Measurements from ENCODE around the gene COL20A1. TPM values are rescaled to one million over a fixed set of nuclear protein-coding genes. Genes with fewer than 3 reads are reported as not detected.

Gene COL20A1
- total and polyA plus RNA-seq, 2 experiments from 2014 or later = not detected

DNA sequence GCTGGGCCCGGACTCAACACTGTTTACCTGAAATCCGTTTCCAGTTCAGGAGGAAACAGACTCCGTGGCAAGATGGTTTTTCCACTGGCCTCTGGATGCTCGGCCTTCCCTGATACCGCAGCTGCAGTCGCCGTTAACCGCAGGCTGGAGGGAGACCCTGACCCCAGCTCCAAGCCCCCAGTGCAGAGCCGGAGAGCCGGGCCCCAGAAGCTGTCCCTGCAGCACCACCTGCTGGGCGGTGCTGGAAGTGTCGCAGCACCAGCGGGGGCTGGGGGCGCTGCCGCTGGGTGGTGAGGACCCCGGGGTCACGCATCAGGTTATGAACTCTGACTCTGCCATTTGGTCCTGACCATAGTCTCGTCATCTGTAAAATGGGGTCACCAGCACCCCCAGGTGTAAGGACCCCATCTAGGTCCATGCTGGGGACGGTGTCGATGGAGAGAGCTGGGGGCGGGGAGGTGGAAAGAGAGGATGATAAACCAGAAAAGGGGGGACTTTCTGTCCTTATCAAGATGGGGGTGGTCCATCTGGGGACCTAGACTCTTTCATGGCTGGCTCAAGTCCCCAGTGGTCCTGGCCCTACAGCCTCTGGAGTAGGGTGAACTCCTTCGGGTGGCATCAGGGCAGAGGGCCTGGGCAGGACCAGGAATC is 88.9 kb downstream of the COL20A1 start:
- H2AFZ ChIP-seq = no peak overlapping the region
- H3K27me3 ChIP-seq (replicated peaks; ENCODE audit: insufficient read depth) = peaks cover 25% of the 10 kb centered on the region
- in situ Hi-C loops (cut with MboI) = no loop called here
- TF ChIP-seq EZH2phosphoT487 (IDR thresholded peaks at IDR 0.05; ENCODE audit: insufficient read depth, low read depth) (no peak), EZH2 (IDR thresholded peaks at IDR 0.05; ENCODE audit: insufficient read depth, poor library complexity, severe bottlenecking) (no peak)
- peak; percentile 21 for DNase-seq
- H3K4me1 ChIP-seq (ENCODE audit: insufficient read depth) = no peaks in the 10 kb centered on the region
- no peak overlapping the region for H3K9ac ChIP-seq
- 16 to 17% methylated on average over 22 of the region's 22 CpGs for WGBS, 2 experiments (ENCODE audit: low coverage in 1 of 2, low lambda C conversion rate in 2 of 2, missing lambda C conversion rate in 2 of 2)
- no peak overlapping the region for H3K4me3 ChIP-seq
- no peaks in the 10 kb centered on the region for H4K20me1 ChIP-seq (ENCODE audit: insufficient read depth)
- H3K9me3 ChIP-seq (ENCODE audit: low read depth) = peaks cover 5% of the 10 kb centered on the region
- no peaks in the 10 kb centered on the region for H3F3A ChIP-seq (ENCODE audit: insufficient read depth)
- no peaks in the 10 kb centered on the region for H3K79me2 ChIP-seq (ENCODE audit: insufficient read depth)
- no peak overlapping the region for H3K4me2 ChIP-seq (ENCODE audit: unreplicated experiment)
- H3K9me2 ChIP-seq (ENCODE audit: insufficient read depth) = no peaks in the 10 kb centered on the region
- no peaks in the 10 kb centered on the region for H3K36me3 ChIP-seq (ENCODE audit: low read depth)
- no peak overlapping the region for H3K27ac ChIP-seq

DNA sequence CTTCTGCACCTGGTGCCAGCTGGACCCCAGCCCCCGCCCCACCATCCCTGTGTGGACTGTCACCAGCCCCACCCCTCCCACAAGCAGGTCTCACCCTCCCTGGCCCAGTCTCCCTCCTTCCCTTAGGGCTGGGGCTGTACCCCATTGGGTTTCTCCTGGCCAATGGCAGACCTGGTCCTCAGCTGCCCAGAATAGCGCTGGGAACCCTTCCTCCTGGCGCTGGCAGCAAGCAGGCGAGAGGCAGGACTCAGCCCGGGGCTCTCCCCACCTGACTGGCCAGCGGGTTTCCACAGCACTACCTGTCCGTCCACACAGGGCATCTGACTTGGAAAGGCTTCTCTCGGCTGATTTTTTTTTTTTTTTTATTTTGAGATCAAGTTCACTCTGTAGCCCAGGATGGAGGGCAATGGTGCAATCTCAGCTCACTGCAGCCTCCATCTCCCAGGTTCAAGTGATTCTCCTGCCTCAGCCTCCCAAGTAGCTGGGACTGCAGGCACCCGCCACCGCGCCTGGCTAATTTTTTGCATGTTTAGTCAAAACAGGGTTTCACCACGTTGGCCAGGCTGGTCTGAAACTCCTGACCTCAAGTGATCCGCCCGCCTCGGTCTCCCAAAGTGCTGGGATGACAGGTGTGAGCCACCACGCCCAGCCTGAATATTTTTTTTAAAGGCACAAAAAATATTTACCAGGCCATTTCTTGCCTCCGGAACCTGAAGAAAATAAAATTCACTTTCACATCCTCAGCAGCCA is 89.7 kb downstream of the COL20A1 start:
- Histone ChIP-seq H3K27ac (no peak overlapping the region), H3K4me2 (ENCODE audit: unreplicated experiment) (no peak overlapping the region), H3K4me1 (ENCODE audit: insufficient read depth) (no peaks in the 10 kb centered on the region), H3K9me3 (ENCODE audit: low read depth) (peaks cover 5% of the 10 kb centered on the region), H3K79me2 (ENCODE audit: insufficient read depth) (no peaks in the 10 kb centered on the region), H3K4me3 (no peak overlapping the region), H3K9ac (no peak overlapping the region), H3F3A (ENCODE audit: insufficient read depth) (no peaks in the 10 kb centered on the region), H2AFZ (no peak overlapping the region), H3K36me3 (ENCODE audit: low read depth) (no peaks in the 10 kb centered on the region), H3K27me3 (replicated peaks; ENCODE audit: insufficient read depth) (peaks cover 19% of the 10 kb centered on the region), H3K9me2 (ENCODE audit: insufficient read depth) (no peaks in the 10 kb centered on the region), H4K20me1 (ENCODE audit: insufficient read depth) (no peaks in the 10 kb centered on the region)
- TF ChIP-seq EZH2phosphoT487 (IDR thresholded peaks at IDR 0.05; ENCODE audit: insufficient read depth, low read depth) (no peak), EZH2 (IDR thresholded peaks at IDR 0.05; ENCODE audit: insufficient read depth, poor library complexity, severe bottlenecking) (no peak)
- WGBS, 2 experiments (ENCODE audit: low coverage in 1 of 2, low lambda C conversion rate in 2 of 2, missing lambda C conversion rate in 2 of 2) = 47 to 50% methylated on average over 16 to 17 of the region's 17 CpGs
- no peak for DNase-seq
- in situ Hi-C loops (cut with MboI) = no loop called here

DNA sequence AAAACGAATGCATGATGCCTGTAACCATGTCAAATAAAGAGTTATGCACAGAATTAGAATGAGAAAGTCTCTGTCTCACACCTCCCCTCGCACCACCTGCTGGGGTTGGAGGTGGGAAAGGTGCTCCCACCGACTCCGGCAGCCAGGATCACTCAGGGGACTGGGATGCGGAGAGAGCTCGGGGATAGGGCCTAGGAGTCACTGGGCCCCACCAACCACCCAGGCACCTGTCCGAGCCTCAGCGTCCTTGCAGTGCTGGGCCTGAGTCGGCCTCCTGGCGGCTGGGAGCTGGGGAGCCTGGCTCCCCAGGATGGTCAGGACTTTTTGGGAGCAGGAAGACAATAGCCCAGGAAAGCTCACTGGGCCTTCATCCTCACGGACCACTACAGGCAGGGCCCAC is 90.6 kb downstream of the COL20A1 start:
- TF ChIP-seq EZH2 (IDR thresholded peaks at IDR 0.05; ENCODE audit: insufficient read depth, poor library complexity, severe bottlenecking) (no peak), EZH2phosphoT487 (IDR thresholded peaks at IDR 0.05; ENCODE audit: insufficient read depth, low read depth) (no peak)
- in situ Hi-C loops (cut with MboI) = no loop called here
- H2AFZ ChIP-seq = no peak overlapping the region
- H3K9me3 ChIP-seq (ENCODE audit: low read depth) = peaks cover 5% of the 10 kb centered on the region
- H3K9me2 ChIP-seq (ENCODE audit: insufficient read depth) = no peaks in the 10 kb centered on the region
- no peak overlapping the region for H3K9ac ChIP-seq
- H3K4me1 ChIP-seq (ENCODE audit: insufficient read depth) = no peaks in the 10 kb centered on the region
- H3K27ac ChIP-seq = no peak overlapping the region
- peaks cover 12% of the 10 kb centered on the region for H3K27me3 ChIP-seq (replicated peaks; ENCODE audit: insufficient read depth)
- 22 to 26% methylated on average over 11 of the region's 11 CpGs for WGBS, 2 experiments (ENCODE audit: low coverage in 1 of 2, low lambda C conversion rate in 2 of 2, missing lambda C conversion rate in 2 of 2)
- H3K79me2 ChIP-seq (ENCODE audit: insufficient read depth) = no peaks in the 10 kb centered on the region
- H3K4me3 ChIP-seq = no peak overlapping the region
- no peaks in the 10 kb centered on the region for H3F3A ChIP-seq (ENCODE audit: insufficient read depth)
- H3K4me2 ChIP-seq (ENCODE audit: unreplicated experiment) = no peak overlapping the region
- H4K20me1 ChIP-seq (ENCODE audit: insufficient read depth) = no peaks in the 10 kb centered on the region
- no peak for DNase-seq
- H3K36me3 ChIP-seq (ENCODE audit: low read depth) = no peaks in the 10 kb centered on the region

DNA sequence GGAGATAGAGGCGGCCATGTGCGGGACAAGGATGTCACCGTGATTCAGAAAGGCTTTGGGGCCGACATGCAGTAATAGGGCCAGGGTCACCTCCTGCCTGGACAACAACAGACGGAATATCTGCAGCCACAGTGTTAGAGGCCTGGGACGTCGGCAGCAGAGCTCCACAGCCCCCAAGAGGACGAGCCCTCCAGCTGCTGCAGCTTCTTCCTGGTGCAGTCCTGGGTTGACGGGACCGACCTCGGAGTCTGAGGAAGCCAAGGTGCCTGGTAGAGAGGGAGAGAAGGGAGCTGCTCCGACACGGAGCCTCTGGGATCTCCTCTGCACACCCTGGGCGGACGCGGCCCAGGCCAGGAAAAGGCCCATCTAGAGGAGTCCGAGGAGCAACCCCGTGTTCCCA is 91.3 kb downstream of the COL20A1 start:
- no peak for DNase-seq
- Histone ChIP-seq H3K4me2 (ENCODE audit: unreplicated experiment) (no peak overlapping the region), H3K9ac (no peak overlapping the region), H3K9me2 (ENCODE audit: insufficient read depth) (no peaks in the 10 kb centered on the region), H3K4me3 (no peak overlapping the region), H3K4me1 (ENCODE audit: insufficient read depth) (no peaks in the 10 kb centered on the region), H2AFZ (no peak overlapping the region), H3K79me2 (ENCODE audit: insufficient read depth) (no peaks in the 10 kb centered on the region), H3K27me3 (replicated peaks; ENCODE audit: insufficient read depth) (peaks cover 9% of the 10 kb centered on the region; the same call in 1 of the 2 replicates), H3K36me3 (ENCODE audit: low read depth) (no peaks in the 10 kb centered on the region), H3F3A (ENCODE audit: insufficient read depth) (no peaks in the 10 kb centered on the region), H4K20me1 (ENCODE audit: insufficient read depth) (no peaks in the 10 kb centered on the region), H3K9me3 (ENCODE audit: low read depth) (peaks cover 5% of the 10 kb centered on the region), H3K27ac (no peak overlapping the region)
- in situ Hi-C loops (cut with MboI) = no loop called here
- no peak for TF ChIP-seq EZH2 (IDR thresholded peaks at IDR 0.05; ENCODE audit: insufficient read depth, poor library complexity, severe bottlenecking)
- no peak for TF ChIP-seq EZH2phosphoT487 (IDR thresholded peaks at IDR 0.05; ENCODE audit: insufficient read depth, low read depth)
- 56 to 58% methylated on average over 18 of the region's 18 CpGs for WGBS, 2 experiments (ENCODE audit: low coverage in 1 of 2, low lambda C conversion rate in 2 of 2, missing lambda C conversion rate in 2 of 2)

Small RNAs within 50 kb of the gene (microRNA-seq; reads per million reads assigned to microRNA genes)
- gene MIR4326 (ENCODE audit: borderline number of aligned reads) = 2.0 reads per million

Small RNAs within 50 kb of the gene (small RNA-seq; reads per million reads assigned to genes)
- gene MIR4326 (ENCODE audit: low read depth, low replicate concordance) = not detected
- gene RNU6-994P (ENCODE audit: low read depth, low replicate concordance) = not detected

Other genes with a start within 250 kb of the COL20A1 start
- gene YTHDF1, start 77.1 kb upstream of the COL20A1 start, total RNA-seq (2014; rRNA removed; shearing (Covaris generic)) = 20.4 and 22.5 TPM in 2 replicates
- gene YTHDF1, start 77.1 kb upstream of the COL20A1 start, polyA plus RNA-seq (2016; fragmentation: Nextera tagmentation; extraction: Ambion mirVana) = 16.7 and 26.0 TPM in 2 replicates
- gene BIRC7, start 57.3 kb upstream of the COL20A1 start, total RNA-seq (2014; rRNA removed; shearing (Covaris generic)) = not detected in 2 replicates
- not detected in 2 replicates for gene BIRC7, start 57.3 kb upstream of the COL20A1 start, polyA plus RNA-seq (2016; fragmentation: Nextera tagmentation; extraction: Ambion mirVana)
- not detected in 2 replicates for gene NKAIN4, start 38.7 kb upstream of the COL20A1 start, total RNA-seq (2014; rRNA removed; shearing (Covaris generic))
- not detected in 2 replicates for gene NKAIN4, start 38.7 kb upstream of the COL20A1 start, polyA plus RNA-seq (2016; fragmentation: Nextera tagmentation; extraction: Ambion mirVana)
- gene ARFGAP1, start 20.4 kb upstream of the COL20A1 start, total RNA-seq (2014; rRNA removed; shearing (Covaris generic)) = 88.5 and 105 TPM in 2 replicates
- 59.9 and 69.0 TPM in 2 replicates for gene ARFGAP1, start 20.4 kb upstream of the COL20A1 start, polyA plus RNA-seq (2016; fragmentation: Nextera tagmentation; extraction: Ambion mirVana)
- gene CHRNA4, start 68.2 kb downstream of the COL20A1 start, total RNA-seq (2014; rRNA removed; shearing (Covaris generic)) = not detected in 2 replicates
- gene CHRNA4, start 68.2 kb downstream of the COL20A1 start, polyA plus RNA-seq (2016; fragmentation: Nextera tagmentation; extraction: Ambion mirVana) = not detected in 2 replicates
- gene KCNQ2, start 179.5 kb downstream of the COL20A1 start, total RNA-seq (2014; rRNA removed; shearing (Covaris generic)) = not detected in 2 replicates
- gene KCNQ2, start 179.5 kb downstream of the COL20A1 start, polyA plus RNA-seq (2016; fragmentation: Nextera tagmentation; extraction: Ambion mirVana) = 0.38 TPM in 1 of 2 replicates, not detected in the other
- gene EEF1A2, start 205.9 kb downstream of the COL20A1 start, total RNA-seq (2014; rRNA removed; shearing (Covaris generic)) = 0.43 TPM in 1 of 2 replicates, not detected in the other
- not detected in 2 replicates for gene EEF1A2, start 205.9 kb downstream of the COL20A1 start, polyA plus RNA-seq (2016; fragmentation: Nextera tagmentation; extraction: Ambion mirVana)
- gene PPDPF, start 227.6 kb downstream of the COL20A1 start, total RNA-seq (2014; rRNA removed; shearing (Covaris generic)) = 132 and 236 TPM in 2 replicates
- 170 and 171 TPM in 2 replicates for gene PPDPF, start 227.6 kb downstream of the COL20A1 start, polyA plus RNA-seq (2016; fragmentation: Nextera tagmentation; extraction: Ambion mirVana)
- 0.13 TPM in 1 of 2 replicates, not detected in the other for gene PTK6, start 244.2 kb downstream of the COL20A1 start, total RNA-seq (2014; rRNA removed; shearing (Covaris generic))
- gene PTK6, start 244.2 kb downstream of the COL20A1 start, polyA plus RNA-seq (2016; fragmentation: Nextera tagmentation; extraction: Ambion mirVana) = 0.06 TPM in 1 of 2 replicates, not detected in the other